Prostate gland (tissue), 2 donors: Measurements from ENCODE around the gene RFTN1.

ENCODE experiments used
- POLR2A ChIP-seq: fragments of 450-650 bp; IDR thresholded peaks from one replicate; pipeline ENCODE4 v1.6.1; 2016; ENCODE audit warnings: antibody characterized with exemption, mild to moderate bottlenecking
- POLR2AphosphoS5 ChIP-seq: sonication (generic); formaldehyde crosslinking; IDR thresholded peaks from one replicate; pipeline ENCODE4 v1.6.1; 2017; ENCODE audit warnings: antibody characterized with exemption
- TF ChIP-seq, protein P1 (sequence below), 4 experiments: fragments of 200-600 bp in 2 of 4; fragments of 450-650 bp in 2 of 4; sonication (generic) in 2 of 4; IDR thresholded peaks; 1 replicate in 3 of 4; 2 replicates in 1 of 4; pipeline ENCODE4 v1.5.1; 2016 to 2019; ENCODE audit warnings: antibody characterized with exemption in 4 of 4, mild to moderate bottlenecking in 2 of 4, moderate library complexity in 2 of 4

DNA sequence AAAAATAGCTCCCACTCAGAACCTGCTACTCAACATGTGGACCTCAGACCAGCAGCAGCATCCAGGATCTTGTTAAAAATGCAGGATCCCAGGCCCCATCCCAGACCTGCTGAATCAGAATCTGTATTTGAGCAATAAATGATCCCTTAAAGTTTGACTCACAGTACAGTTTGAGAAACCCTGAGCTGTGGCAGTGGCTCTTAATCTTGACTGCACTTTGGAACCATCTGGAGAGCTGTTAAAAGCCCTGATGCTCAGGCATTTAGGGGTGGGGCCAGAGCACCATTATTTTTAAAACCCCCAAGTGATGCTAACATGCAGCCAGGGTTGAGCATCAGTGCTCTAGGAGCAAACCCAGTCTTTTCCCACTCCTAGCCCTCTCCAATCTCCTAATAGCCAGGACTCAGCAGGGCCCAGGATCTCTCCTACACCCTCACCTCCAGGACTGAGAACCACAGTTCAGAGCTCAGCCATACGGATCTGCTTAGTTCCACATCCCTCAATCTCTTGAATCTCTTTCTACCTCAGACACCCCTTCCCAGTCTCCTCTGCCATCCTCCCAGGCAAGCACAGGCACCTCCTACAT is 10.2 kb downstream of the RFTN1 start:
- no peak for TF ChIP-seq POLR2AphosphoS5
- TF ChIP-seq, protein P1, sequence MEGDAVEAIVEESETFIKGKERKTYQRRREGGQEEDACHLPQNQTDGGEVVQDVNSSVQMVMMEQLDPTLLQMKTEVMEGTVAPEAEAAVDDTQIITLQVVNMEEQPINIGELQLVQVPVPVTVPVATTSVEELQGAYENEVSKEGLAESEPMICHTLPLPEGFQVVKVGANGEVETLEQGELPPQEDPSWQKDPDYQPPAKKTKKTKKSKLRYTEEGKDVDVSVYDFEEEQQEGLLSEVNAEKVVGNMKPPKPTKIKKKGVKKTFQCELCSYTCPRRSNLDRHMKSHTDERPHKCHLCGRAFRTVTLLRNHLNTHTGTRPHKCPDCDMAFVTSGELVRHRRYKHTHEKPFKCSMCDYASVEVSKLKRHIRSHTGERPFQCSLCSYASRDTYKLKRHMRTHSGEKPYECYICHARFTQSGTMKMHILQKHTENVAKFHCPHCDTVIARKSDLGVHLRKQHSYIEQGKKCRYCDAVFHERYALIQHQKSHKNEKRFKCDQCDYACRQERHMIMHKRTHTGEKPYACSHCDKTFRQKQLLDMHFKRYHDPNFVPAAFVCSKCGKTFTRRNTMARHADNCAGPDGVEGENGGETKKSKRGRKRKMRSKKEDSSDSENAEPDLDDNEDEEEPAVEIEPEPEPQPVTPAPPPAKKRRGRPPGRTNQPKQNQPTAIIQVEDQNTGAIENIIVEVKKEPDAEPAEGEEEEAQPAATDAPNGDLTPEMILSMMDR (IDR thresholded peaks at IDR 0.05), result no peak
- no peak for TF ChIP-seq POLR2A
